Measurements from ENCODE around the gene KCTD10. TPM values are rescaled to one million over a fixed set of nuclear protein-coding genes. Genes with fewer than 3 reads are reported as not detected.
A peak's percentile ranks its signal among the peaks of the same experiment; 100 is the strongest.

The KCTD10 gene
- total and polyA plus RNA-seq, 9 of the 15 experiments (the other 6 are each of a cell fraction or from before 2014, with no cell fraction given) = 1.9 to 37.5 (median 15.7) TPM

GRCh38 chr12:109477185-109477962, at the start of gene KCTD10, which contains the start of gene UBE3B (continued):
- TF ChIP-seq, protein P1, sequence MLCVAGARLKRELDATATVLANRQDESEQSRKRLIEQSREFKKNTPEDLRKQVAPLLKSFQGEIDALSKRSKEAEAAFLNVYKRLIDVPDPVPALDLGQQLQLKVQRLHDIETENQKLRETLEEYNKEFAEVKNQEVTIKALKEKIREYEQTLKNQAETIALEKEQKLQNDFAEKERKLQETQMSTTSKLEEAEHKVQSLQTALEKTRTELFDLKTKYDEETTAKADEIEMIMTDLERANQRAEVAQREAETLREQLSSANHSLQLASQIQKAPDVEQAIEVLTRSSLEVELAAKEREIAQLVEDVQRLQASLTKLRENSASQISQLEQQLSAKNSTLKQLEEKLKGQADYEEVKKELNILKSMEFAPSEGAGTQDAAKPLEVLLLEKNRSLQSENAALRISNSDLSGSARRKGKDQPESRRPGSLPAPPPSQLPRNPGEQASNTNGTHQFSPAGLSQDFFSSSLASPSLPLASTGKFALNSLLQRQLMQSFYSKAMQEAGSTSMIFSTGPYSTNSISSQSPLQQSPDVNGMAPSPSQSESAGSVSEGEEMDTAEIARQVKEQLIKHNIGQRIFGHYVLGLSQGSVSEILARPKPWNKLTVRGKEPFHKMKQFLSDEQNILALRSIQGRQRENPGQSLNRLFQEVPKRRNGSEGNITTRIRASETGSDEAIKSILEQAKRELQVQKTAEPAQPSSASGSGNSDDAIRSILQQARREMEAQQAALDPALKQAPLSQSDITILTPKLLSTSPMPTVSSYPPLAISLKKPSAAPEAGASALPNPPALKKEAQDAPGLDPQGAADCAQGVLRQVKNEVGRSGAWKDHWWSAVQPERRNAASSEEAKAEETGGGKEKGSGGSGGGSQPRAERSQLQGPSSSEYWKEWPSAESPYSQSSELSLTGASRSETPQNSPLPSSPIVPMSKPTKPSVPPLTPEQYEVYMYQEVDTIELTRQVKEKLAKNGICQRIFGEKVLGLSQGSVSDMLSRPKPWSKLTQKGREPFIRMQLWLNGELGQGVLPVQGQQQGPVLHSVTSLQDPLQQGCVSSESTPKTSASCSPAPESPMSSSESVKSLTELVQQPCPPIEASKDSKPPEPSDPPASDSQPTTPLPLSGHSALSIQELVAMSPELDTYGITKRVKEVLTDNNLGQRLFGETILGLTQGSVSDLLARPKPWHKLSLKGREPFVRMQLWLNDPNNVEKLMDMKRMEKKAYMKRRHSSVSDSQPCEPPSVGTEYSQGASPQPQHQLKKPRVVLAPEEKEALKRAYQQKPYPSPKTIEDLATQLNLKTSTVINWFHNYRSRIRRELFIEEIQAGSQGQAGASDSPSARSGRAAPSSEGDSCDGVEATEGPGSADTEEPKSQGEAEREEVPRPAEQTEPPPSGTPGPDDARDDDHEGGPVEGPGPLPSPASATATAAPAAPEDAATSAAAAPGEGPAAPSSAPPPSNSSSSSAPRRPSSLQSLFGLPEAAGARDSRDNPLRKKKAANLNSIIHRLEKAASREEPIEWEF (CRISPR knock-in tag; IDR thresholded peaks at IDR 0.05) = no peak
- TF ChIP-seq ARID3A (IDR thresholded peaks at IDR 0.05; ENCODE audit: borderline replicate concordance, low read depth, low read length) (no peak), MXI1 (IDR thresholded peaks at IDR 0.05; ENCODE audit: low read depth, low read length) (no peak), FUS (optimal IDR thresholded peaks at IDR 0.05; ENCODE audit: low read depth, low read length) (no peak), ZNF124 (CRISPR knock-in tag; IDR thresholded peaks at IDR 0.05) (no peak), ETV6 (IDR thresholded peaks at IDR 0.05; ENCODE audit: borderline replicate concordance in 1 of 2, low read depth in 2 of 2, low read length in 1 of 2) (peak in 1 of 2 experiments; percentile 57; a peak in 1 of 4 replicates), ETV6 (CRISPR knock-in tag; IDR thresholded peaks at IDR 0.05; ENCODE audit: borderline replicate concordance) (no peak), ZNF175 (CRISPR knock-in tag; IDR thresholded peaks at IDR 0.05; ENCODE audit: low read depth) (no peak), FOXK1 (CRISPR knock-in tag; IDR thresholded peaks at IDR 0.05; ENCODE audit: borderline replicate concordance) (no peak), MAFK (IDR thresholded peaks at IDR 0.05; ENCODE audit: low read length) (no peak), ZNF561 (CRISPR knock-in tag; conservative IDR thresholded peaks at IDR 0.05) (no peak), BMI1 (IDR thresholded peaks at IDR 0.05; ENCODE audit: low read length) (no peak), ZKSCAN8 (CRISPR knock-in tag; IDR thresholded peaks at IDR 0.05) (no peak), MYC (IDR thresholded peaks at IDR 0.05; ENCODE audit: low read depth, low read length) (peak; percentile 57; the same call in 1 of the 2 replicates), MYC (CRISPR knock-in tag; IDR thresholded peaks at IDR 0.05; ENCODE audit: borderline replicate concordance, low read depth) (peak; percentile 81; the same call in 1 of the 2 replicates), ZNF785 (CRISPR knock-in tag; IDR thresholded peaks at IDR 0.05) (no peak), HBP1 (CRISPR knock-in tag; IDR thresholded peaks at IDR 0.05) (0 out of 2 replicates have a peak, but pooled peaks have one; percentile 62), ZNF778 (CRISPR knock-in tag; IDR thresholded peaks at IDR 0.05) (no peak)
- TF ChIP-seq, protein P2, sequence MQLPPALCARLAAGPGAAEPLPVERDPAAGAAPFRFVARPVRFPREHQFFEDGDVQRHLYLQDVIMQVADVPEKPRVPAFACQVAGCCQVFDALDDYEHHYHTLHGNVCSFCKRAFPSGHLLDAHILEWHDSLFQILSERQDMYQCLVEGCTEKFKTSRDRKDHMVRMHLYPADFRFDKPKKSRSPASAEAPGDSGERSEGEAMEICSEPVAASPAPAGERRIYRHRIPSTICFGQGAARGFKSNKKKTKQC (CRISPR knock-in tag; IDR thresholded peaks at IDR 0.05) = peak; percentile 57; the same call in 1 of the 2 replicates
